GM18867 (cell line): ENCODE results near the gene NQO2.
"Not testable (repeated sequence)": the region's sequence is repeated elsewhere in the genome, so short reads cannot be mapped to it uniquely, and the experiment has no call there.

Experiments
- ATAC-seq: cut with Tn5 transposase; IDR thresholded peaks from one replicate; pipeline ENCODE4 v1.9.1; 2021; ENCODE audit warnings: mild to moderate bottlenecking, moderate library complexity; ENCODE audit not compliant: unreplicated experiment

NQO2 gene

DNA sequence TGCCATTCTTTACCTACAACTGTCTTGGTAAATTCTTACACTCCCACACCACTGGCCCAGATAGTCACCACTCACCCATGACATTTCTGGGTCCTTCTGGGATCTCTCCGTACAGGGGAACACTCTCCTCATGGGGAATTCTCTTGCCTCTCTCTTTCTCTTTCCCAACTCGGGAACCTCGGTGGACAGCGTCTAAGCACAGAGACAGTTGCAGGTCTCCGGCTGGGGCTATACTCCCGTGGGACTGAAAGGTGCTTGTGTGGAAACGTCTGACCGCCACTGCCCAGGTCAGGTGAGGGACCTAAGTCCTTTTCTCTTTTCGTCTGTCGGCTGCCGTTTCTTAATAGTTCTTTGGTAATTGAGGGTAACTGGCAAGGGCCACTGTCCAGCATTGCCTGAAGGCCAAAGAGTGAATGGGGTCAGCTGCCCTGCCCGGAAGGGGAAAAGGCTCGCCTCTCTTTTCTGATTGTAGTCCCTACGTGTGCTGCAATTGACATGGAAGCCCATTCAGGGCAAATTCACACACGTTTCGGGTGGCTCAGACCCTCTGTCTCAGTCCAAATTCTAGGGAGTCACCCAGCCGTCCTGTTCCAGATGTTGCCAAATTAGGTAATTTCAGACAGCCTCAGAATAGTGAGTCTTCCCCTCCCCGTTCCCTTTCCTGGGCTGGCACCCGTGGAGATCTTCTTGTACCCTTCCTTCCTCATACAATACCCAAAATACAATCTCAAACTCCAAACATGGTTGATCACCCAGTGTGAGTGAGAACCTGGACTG lies 37.4 kb downstream of the NQO2 start:
- no peak for ATAC-seq

DNA sequence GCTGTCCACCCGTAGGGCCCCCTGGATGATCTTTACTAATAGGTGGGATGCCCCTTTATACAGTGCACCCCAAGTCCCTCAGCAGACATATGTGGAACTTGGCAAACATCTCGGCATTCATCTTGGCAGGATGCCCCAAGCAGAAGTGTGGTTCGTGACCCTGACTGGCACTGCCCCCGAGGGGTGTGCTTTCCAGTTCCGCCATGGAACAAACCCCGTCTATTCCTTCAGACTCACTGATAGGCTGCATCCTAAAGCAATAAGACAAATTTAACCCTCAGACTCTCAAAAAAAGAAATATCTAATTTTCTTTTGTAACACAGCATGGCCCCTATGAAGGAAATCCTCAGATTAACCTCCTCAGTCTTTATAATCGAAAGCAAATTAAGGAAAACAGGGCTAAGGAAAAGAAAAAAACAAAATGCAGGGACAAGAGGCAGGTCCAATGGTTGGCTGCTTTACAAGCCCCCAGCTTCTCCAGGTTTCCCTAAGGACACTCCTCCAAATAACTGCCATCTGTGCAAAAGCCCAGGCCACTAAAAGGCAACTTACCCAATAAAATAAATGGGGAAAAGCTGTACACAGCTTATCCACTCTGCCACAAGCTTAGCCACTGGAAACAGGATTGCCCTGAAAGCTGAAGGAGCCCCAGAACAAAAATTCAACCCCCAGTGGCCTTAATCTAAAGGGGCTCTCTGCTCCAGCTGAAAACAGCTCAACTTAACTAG lies 38.1 kb downstream of the NQO2 start:
- ATAC-seq = no peak

DNA sequence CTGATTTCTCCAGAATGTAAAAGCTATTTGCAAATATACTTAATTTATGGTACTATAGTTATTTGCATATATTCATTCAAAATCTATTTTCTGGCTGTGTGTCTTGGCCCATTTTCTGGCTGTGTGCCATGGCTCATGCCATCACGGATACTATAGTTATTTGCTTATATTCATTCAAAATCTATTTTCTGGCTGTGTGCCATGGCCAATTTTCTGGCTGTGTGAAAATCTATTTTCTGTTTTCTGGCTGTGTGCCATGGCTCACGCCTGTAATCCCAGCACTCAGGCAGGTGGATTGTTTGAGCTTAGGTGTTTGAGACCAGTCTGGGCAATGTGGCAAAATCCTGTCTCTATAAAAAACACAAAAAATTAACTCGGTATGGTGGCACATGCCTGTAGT lies 39.7 kb downstream of the NQO2 start:
- ATAC-seq = no peak

DNA sequence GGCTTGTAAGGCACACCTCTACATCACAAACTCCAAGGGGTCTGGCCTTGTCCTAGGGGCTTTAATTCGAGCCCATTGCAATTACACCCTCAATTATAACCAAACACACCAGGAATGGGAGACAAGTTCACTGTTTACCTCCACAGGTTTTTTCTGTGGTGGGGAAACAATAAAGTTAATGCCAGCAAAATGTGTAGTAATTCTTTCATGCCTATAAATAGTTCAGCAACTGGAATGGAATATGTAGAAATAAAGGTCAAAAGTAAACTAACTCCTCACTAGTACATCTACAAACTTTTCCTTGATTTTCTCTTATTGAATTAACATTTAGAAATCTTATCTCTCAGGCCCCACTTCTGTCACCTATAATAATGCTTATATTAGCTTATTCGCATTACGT lies 41.5 kb downstream of the NQO2 start:
- ATAC-seq = no peak

DNA sequence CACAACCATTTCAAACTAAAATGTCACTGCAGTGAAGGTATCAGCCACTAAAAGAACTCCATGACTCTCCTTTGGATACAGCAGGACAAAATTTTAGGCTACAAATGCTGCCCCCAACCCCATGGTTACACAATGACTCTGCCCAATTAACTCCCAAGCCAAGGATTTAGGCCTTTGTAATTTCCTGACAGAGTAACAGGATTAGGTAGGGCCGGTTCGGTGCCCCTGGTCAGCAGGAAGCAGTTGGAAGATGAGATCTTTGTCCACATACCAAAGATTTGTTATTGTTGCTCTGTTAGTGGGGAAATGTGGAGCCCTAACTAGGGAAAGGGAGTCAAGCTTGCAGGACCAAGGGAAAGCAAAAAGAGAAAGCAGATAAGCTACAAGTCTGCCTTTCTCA lies 41.9 kb downstream of the NQO2 start:
- ATAC-seq = no peak

DNA sequence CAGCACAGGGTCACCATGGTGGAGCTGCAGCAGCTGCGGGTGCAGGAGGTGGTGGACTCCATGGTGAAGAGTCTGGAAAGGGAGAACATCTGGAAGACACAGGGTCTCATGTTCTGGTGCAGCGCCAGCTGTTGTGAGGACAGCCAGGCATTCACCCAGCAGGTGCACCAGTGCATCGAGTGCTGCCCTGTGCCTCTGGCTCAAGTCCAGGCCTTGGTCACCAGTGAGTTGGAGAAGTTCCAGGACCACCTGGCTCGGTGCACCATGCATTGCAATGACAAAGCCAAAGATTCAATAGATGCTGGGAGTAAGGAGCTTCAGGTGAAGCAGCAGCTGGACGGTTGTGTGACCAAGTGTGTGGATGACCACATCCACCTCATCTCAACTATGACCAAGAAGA lies 45.7 kb downstream of the NQO2 start:
- no peak for ATAC-seq

DNA sequence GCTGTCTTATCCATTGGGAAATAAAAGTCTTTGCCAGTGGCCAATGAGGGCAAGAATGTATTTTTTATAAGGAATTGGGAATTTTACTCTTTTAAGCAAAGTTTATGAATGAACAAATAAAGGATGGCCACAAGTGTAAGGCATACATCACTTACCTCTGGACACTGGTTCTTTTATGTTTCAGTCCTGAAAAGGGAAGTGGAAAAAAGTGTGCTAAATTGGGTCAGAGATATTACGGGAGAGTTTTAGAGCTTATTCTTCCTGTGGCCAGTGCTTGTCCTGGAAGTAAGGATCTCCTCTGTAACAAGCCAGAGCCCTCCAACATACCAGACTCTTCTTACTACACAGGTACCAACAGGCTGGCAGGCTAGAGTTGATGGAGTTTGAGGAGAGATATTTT lies 46.1 kb downstream of the NQO2 start:
- ATAC-seq = no peak

DNA sequence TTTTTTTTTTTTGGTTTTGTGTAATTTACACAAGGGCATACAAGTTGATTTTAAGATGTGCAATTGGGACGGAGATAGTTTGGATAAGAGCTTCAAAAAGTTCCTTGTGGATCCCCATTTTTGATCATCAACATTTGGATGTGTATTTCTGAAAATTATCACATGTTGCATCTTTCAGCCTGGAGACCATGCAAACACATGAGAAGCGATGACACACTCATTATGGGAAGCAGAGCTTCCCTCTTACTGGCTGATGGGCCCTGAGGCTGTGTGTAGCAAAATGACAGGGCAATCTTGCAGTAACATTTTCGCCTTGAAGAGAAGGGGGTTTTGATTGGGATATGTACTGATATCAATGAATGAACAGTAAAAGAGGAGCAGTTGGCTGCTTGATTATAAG lies 46.6 kb downstream of the NQO2 start:
- ATAC-seq = no peak

DNA sequence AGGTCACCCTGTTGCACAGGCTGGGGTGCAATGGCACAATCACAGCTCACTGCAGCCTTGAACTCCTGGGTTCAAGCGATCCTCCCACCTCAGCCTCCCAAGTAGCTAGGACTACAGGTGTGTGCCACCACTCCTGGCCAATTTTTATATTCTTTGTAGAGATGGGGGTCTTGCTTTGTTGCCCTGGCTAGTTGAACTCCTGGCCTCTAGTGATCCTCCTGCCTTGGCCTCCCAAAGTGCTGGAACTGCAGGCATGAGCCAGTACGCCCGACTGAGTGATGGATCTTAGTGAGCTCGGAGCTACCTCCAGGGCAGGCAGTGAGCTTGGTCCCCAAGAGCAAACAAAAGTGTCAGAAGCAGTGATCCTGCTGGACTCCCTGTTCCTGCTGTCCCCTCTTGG lies 48.3 kb downstream of the NQO2 start:
- not testable (repeated sequence) for ATAC-seq

DNA sequence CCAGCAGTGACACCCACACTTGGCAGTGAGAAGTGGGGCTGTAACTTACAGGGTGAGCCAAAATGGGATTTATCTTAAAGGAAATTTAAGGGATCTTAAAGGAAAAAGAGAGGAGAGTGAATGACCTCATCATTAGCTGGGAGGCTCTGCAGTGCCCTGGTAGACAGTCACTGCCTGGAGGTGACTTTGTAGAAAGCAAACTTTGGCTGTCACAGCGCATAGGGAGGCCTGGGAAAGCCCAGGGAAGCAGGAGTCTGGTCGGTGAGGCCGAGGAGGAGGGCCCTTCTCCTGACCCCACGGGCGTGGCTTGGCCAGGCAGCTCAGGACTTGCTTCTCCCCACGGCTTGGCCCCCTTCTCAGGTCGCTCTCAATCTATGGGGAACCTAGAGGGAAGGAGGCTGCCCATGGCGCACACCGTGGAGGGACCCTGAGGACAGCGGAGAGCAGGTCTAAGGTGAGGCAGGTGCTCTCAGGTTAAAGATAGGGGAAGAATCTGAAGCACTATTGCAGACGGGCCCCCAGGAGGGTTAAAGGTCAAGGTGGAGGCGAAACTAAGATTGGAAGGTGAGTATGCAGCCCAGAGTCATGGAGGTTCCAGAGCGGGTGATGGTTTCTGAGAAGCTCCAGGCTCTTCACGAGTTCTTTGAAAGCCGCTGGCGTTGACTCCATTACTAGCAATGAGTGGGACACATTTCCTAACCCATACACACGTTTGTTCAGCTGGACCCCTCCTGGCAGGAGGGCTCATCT lies 53.0 kb downstream of the NQO2 start:
- no peak for ATAC-seq

DNA sequence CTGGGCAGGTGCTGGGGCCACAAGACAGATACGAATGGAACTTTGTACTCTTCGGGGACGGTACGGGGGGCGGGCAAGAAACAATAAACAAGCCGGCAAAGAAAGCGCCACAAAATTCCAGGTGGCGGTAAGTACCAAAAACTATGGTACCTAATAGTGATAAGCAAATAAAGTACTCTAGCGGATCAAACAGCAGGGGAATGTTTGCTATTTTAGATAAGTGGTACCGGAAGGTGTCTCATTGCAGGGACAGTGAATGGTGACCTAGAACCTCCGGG lies 53.5 kb downstream of the NQO2 start:
- ATAC-seq = no peak

DNA sequence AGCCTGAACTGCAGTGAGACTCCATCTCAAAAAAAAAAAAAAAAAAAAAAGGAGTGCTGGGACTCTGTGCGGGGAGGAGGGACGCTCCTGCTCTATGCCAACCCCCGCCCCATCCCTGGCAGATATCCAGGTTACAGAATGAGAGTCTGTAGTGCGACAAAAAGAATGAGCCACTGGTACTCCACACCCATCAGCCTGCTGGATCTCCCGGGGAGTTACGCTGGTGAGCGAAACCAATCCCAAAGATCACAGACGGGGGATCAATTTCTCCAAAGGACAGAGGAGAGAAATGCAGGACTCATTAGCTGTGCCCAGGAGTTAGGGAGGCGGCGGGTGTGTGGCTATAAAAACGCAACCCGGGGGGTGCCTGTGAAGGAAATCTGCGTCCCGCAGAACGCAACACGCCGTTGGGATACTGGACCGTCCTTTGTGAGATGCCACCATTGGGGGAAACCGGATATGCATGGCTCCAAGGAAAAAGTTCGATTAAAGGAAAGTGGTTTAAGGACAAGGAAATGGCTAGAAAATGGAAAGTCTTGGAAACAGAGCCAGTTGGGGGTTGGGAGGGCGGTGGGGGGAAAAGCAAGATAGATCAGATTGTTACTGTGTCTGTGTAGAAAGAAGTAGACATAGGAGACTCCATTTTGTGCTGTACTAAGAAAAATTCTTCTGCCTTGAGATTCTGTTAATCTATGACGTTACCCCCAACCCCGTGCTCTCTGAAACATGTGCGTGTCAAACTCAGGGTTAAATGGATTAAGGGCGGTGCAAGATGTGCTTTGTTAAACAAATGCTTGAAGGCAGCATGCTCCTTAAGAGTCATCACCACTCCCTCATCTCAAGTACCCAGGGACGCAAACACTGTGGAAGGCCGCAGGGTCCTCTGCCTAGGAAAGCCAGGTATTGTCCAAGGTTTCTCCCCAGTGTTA lies 54.8 kb downstream of the NQO2 start:
- not testable (repeated sequence) for ATAC-seq

DNA sequence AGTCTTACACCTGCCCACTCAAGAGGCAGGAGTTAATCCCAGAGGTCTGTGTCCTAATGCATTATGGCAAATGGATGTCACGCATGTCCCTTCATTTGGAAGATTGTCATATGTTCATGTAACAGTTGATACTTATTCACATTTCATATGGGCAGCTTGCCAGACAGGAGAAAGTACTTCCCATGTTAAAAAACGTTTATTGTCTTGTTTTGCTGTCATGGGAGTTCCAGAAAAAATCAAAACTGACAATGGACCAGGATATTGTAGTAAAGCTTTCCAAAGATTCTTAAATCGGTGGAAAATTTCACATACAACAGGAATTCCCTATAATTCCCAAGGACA lies 55.4 kb downstream of the NQO2 start:
- ATAC-seq = not testable (repeated sequence)

DNA sequence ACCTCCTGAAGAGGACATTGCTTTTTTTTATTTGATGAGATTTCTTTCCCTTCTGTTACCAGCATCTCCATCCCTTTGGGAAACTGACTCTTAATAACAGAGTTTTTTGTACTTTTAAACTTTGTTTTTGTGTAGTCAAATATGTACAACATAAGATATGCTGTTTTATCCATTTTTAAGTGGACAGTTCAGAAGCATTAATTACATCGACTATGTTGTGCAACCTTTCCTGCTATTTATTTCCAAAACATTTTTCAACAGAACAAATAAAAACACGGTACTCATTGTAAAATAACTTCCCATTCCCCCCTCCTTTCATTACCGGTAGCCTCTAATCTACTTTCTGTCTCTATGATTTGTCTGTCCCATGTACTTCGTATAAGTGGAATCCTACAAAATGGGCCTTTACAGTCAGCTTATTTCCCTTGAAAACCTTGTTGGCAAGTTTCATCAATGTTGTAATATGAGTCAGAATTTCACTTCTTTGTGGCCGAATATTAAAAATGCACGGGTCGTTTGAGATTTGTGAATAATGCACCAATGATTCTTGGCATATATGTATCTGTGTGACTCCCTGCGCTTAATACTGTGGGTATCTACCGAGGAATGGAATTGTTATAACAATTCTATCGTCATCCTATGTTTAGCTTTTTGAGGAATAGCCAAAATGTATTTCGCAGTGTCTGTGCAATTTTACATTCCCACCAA lies 57.5 kb downstream of the NQO2 start:
- no peak for ATAC-seq

DNA sequence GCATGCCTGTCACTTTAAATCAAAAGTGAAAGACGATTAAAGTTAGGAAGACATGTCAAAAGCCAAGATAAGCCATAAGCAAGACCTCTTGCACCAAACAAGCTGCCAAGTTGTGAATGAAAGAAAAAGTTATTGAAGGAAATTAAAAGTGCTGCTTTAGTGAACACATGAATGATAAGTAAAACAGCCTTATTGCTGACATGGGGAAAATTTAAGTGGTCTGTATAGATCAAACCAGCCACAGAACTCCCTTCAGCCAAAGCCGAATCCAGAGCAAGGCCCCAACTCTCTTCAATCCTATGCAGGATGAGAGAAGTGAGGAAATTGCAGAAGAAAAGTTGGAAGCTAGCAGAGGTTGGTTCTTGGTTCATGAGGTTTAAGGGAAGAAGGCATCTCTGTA lies 59.3 kb downstream of the NQO2 start:
- no peak for ATAC-seq

DNA sequence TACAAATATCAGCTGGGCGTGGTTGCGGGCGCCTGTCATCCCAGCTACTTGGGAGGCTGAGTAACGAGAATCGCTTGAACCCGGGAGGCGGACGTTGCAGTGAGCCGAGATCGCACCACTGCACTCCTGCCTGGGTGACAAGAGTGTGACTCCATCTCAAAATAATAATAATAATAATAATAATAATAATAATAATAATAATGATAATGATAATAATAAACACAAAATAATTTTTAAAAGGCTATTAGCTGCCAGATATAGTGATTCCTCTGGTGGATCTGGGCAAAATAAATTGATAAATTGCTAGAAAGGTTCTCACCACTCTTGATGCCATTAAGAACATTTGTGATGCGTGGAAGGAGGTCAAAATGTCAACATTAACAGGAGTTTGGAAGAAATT lies 60.4 kb downstream of the NQO2 start:
- not testable (repeated sequence) for ATAC-seq

DNA sequence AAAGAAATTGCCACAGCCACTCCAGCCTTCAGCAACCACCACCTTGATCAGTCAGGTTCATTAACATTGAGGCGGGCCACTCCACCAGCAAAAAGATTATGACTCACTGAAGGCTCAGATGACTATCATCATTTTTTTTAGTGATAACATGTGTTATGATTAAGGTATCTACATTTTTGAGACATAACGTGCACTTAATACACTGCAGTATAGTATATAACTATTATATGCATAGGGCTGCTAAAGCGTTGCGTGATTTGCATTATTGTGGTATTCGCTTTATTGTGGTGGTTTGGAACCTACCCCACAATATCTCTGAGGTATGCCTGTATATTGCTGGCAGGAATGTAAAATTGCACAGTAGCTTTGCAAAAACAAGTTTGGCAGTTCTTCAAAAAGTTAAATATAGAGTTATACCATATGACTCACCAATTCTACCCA lies 61.8 kb downstream of the NQO2 start:
- no peak for ATAC-seq

DNA sequence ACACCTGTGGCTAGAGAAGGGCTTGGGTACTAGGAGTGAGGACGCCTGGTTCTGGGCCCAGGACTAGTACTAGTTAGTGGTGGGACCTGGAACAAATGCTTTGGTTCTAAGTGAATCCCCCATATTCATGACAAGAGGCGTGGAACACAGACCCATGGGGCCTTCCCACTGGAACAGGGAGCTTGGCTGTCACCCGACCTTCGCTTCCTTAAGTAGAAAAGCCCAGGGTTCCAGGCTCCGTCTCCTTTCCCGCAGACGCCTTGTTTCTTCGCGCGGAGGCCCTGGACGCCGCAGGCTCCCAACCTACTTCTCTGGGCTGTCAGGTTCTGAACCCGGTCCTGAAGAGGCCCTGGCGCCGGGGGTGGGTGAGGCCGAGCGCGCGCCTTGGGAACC lies 63.6 kb downstream of the NQO2 start:
- ATAC-seq = not testable (repeated sequence)

DNA sequence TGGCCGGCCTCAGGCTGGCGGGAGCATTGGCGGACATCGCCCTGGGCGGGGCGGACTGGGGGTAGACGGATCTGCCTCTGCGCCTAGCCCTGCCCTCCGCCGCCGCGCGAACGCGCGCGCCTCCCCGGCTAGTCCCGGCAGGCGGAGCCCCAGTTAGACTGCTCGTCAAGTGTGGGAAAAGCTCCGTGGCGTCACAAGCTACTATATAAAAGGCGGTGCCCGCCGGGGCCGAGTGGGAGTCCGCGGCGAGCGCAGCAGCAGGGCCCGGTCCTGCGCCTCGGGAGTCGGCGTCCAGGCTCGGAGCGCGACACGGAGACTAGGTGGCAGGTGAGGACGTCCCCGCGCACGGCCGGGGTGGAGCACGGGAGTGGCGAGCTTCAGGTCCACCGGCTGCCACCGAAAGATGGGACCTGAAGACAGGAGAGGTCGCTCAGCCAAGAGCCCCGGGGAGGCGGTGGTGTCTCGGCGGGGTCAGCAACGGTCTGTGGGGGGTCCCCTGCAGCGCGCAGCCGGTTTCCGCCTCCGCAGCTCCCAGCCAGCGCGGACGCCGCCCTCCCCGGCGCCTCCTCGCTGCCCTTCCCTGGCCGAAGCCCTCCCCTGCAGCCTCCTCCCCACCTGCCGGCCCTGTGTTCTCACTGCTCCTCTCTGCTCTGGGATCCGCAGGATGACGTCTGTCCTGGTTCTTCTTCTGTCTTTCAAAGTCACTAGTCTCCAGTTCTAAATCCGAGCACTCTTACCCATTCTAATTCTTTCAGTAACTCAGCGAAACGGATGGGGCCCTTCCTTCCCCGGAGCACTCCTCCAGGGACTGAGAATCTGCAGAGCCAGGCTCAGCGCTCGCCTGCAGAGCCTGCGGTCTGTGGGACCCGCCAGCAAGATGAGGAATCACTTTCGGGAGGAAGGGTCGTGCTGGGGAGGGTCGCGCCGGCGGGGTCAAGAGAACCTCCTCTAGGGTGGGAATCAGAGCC lies 64.3 kb downstream of the NQO2 start:
- ATAC-seq = peak; percentile 72
